Measurements from ENCODE around the gene TRMU.

- TF ChIP-seq SP1 (IDR thresholded peaks at IDR 0.05), result no peak
- TF ChIP-seq HNF4G (IDR thresholded peaks at IDR 0.05), result no peak
- no peak for TF ChIP-seq CTCF (IDR thresholded peaks at IDR 0.05; ENCODE audit: low read depth, low read length, missing input control)
- no peak for TF ChIP-seq YY1 (IDR thresholded peaks at IDR 0.05)
- TF ChIP-seq GABPA (IDR thresholded peaks at IDR 0.05 in 1 of 2, conservative IDR thresholded peaks at IDR 0.05 in 1 of 2), result no peak
- TF ChIP-seq MAX (IDR thresholded peaks at IDR 0.05), result no peak
- TF ChIP-seq TAF1 (conservative IDR thresholded peaks at IDR 0.05), result no peak
- no peak for TF ChIP-seq ATF3 (IDR thresholded peaks at IDR 0.05)
- no peak for TF ChIP-seq ZBTB33 (IDR thresholded peaks at IDR 0.05)
- no peak for TF ChIP-seq REST (IDR thresholded peaks at IDR 0.05)
- TF ChIP-seq FOXA1 (IDR thresholded peaks at IDR 0.05), result no peak
- no peak for TF ChIP-seq JUND (IDR thresholded peaks at IDR 0.05)
- TF ChIP-seq RAD21 (IDR thresholded peaks at IDR 0.05), result no peak
- no peak for TF ChIP-seq EGR1 (IDR thresholded peaks at IDR 0.05; ENCODE audit: low read depth in 2 of 2)
Observed at GRCh38 chr22:46380581-46380980, 45.1 kb downstream of the TRMU start.

All from liver (tissue), 3 donors.